GM12878 (cell line): Measurements from ENCODE around the gene PTPN14. TPM values are rescaled to one million over a fixed set of nuclear protein-coding genes. Genes with fewer than 3 reads are reported as not detected.

Experiments
- ATAC-seq: fragments of 200-7000 bp; cut with Tn5 transposase; 3 replicates; pipeline ENCODE4 v1.9.1; 2020; ENCODE audit warnings: mild to moderate bottlenecking, moderate library complexity
- BruUV-seq: library from RNA; stranded (reverse); fragments of 400-500 nt; replicated peaks from 2 replicates; lab custom pipeline; 2021; lab: Mats Ljungman, UMichigan
- CTCF ChIA-PET: fragments of 300-600 bp; sonication (Branson Sonifier 250); formaldehyde crosslinking; extraction: SDS; loops from one replicate; lab custom pipeline; 2021; ENCODE audit warnings: inconsistent platforms; lab: Yijun Ruan, JAX
- POLR2A ChIA-PET: fragments of 350-600 bp; formaldehyde crosslinking; extraction: SDS; loops from one replicate; lab custom pipeline; 2021; ENCODE audit warnings: inconsistent platforms; lab: Charles Lee
- RAD21 ChIA-PET: fragments of 300-600 bp; sonication (Branson Sonifier 250); formaldehyde crosslinking; loops from one replicate; lab custom pipeline; 2023; ENCODE audit warnings: antibody characterized with exemption; ENCODE audit not compliant: unreplicated experiment; lab: Charles Lee
- SMC1A ChIA-PET: fragments of 300-600 bp; sonication (Branson Sonifier 250); formaldehyde crosslinking; loops from one replicate; lab custom pipeline; 2023; ENCODE audit not compliant: unreplicated experiment, uncharacterized antibody; lab: Charles Lee
- DNase-seq: peaks from one replicate; pipeline ENCODE4 v3.0.0-alpha.2; 2011; ENCODE audit warnings: low read depth, low spot score
- FAIRE-seq: peaks from 3 replicates; lab custom pipeline; 2011; peaks lifted over from hg19 to GRCh38; lab: Jason Lieb, UNC
- H2AFZ ChIP-seq: 2 replicates; pipeline ENCODE4 v1.6.0; 2011; ENCODE audit warnings: low read depth, low read length, control low read depth; ENCODE audit not compliant: control insufficient read depth
- H3K27ac ChIP-seq: 2 replicates; pipeline ENCODE4 v1.5.1; 2011; ENCODE audit warnings: control low read depth; ENCODE audit not compliant: control insufficient read depth, insufficient read depth
- H3K27me3 ChIP-seq, 2 experiments: replicated peaks in 1 of 2; 2 replicates each; pipeline versions ENCODE4 v1.6.0 to v1.6.1; 2011; ENCODE audit warnings: low read length in 1 of 2; ENCODE audit not compliant: control insufficient read depth in 2 of 2, insufficient read depth in 2 of 2
- H3K36me3 ChIP-seq, 2 experiments: 2 replicates each; pipeline ENCODE4 v1.5.1; 2011; ENCODE audit warnings: low read length in 1 of 2; ENCODE audit not compliant: control insufficient read depth in 2 of 2, insufficient read depth in 2 of 2
- H3K4me1 ChIP-seq: 2 replicates; pipeline ENCODE4 v1.6.1; 2011; ENCODE audit warnings: mild to moderate bottlenecking, low read length, moderate library complexity, mixed read lengths; ENCODE audit not compliant: control insufficient read depth, insufficient read depth
- H3K4me2 ChIP-seq: 2 replicates; pipeline ENCODE4 v1.6.0; 2011; ENCODE audit warnings: control low read depth; ENCODE audit not compliant: control insufficient read depth, insufficient read depth
- H3K4me3 ChIP-seq: fragments of 200-600 bp; sonication (generic); 2 replicates; pipeline ENCODE4 v1.5.1; 2016
- H3K79me2 ChIP-seq: 2 replicates; pipeline ENCODE4 v1.6.0; 2011; ENCODE audit warnings: low read length; ENCODE audit not compliant: control insufficient read depth, insufficient read depth
- H3K9ac ChIP-seq: 2 replicates; pipeline ENCODE4 v1.8.0; 2011; ENCODE audit warnings: low read length, control low read depth, mixed read lengths; ENCODE audit not compliant: control insufficient read depth, insufficient read depth
- H3K9me3 ChIP-seq: replicated peaks from 3 replicates; pipeline ENCODE4 v1.5.1; 2011; ENCODE audit warnings: mild to moderate bottlenecking, low read length; ENCODE audit not compliant: control insufficient read depth, insufficient read depth
- H4K20me1 ChIP-seq: 2 replicates; pipeline ENCODE4 v1.6.0; 2011; ENCODE audit not compliant: control insufficient read depth, insufficient read depth
- BCL11A ChIP-seq: IDR thresholded peaks from 2 replicates; pipeline ENCODE4 v1.6.1; 2011; ENCODE audit warnings: low read depth, low read length
- CHD1 ChIP-seq: IDR thresholded peaks from 2 replicates; pipeline ENCODE4 v1.6.1; 2012; ENCODE audit warnings: low read depth, low read length, improper control_type of control experiment
- HDGF ChIP-seq: fragments of 450-650 bp; IDR thresholded peaks from 2 replicates; pipeline ENCODE4 v1.6.1; 2016; ENCODE audit warnings: antibody characterized with exemption
- PML ChIP-seq: IDR thresholded peaks from 2 replicates; pipeline ENCODE4 v1.6.1; 2012; ENCODE audit warnings: low read length, inconsistent platforms
- POLR2AphosphoS5 ChIP-seq: IDR thresholded peaks from 2 replicates; pipeline ENCODE4 v1.6.1; 2011; ENCODE audit warnings: mild to moderate bottlenecking, low read length, inconsistent platforms
- TARDBP ChIP-seq: IDR thresholded peaks from 2 replicates; pipeline ENCODE4 v1.6.1; 2016; ENCODE audit warnings: borderline replicate concordance
- WGBS: methylation state at CpG from one replicate; pipeline ENCODE4 v1.1.6; 2016; ENCODE audit warnings: low lambda C conversion rate; ENCODE audit not compliant: insufficient replicate concordance, insufficient coverage; ENCODE audit errors: missing lambda C conversion rate; 5-methylcytosine and 5-hydroxymethylcytosine counted together
- in situ Hi-C: fragments of 300-500 bp; cut with MboI; formaldehyde crosslinking; loops from 9 replicates; pipeline ENCODE4 v1.14.3; 2018; ENCODE audit warnings: mixed read lengths
- intact Hi-C: fragments of 100-400 bp; cut with micrococcal nuclease; formaldehyde crosslinking; loops from one replicate; pipeline ENCODE4 v1.14.2; 2022; ENCODE audit not compliant: unreplicated experiment
- polyA plus RNA-seq, 11 experiments: library from polyadenylated mRNA; depleted of rRNA in 4 of 11; unstranded in 6 of 11; stranded (reverse) in 5 of 11; fragments of >200 nt; fragmentation: Nextera tagmentation in 4 of 11; fragmentation: Illumina TruSeq in 1 of 11; extraction: Ambion mirVana in 4 of 11; extraction: Trizol in 1 of 11; gene quantifications; 1 replicate in 1 of 11; 2 replicates in 10 of 11; pipeline versions ENCODE4 v1.2.1 to v1.2.3, GENCODE V29; 2011 to 2016; ENCODE audit warnings: inconsistent platforms in 2 of 11, missing spikeins in 2 of 11, low read depth in 1 of 11
- total RNA-seq, 4 experiments: library from RNA; depleted of rRNA in 3 of 4; stranded (reverse); fragments of >200 nt in 3 of 4; fragmentation: Illumina TruSeq in 1 of 4; extraction: Trizol in 1 of 4; gene quantifications; 2 replicates each; pipeline versions ENCODE4 v1.2.1 to v1.2.3, GENCODE V29; 2013 to 2021
- TF ChIP-seq, protein P1 (sequence below): fragments of 450-650 bp; IDR thresholded peaks from 2 replicates; pipeline ENCODE4 v1.6.1; 2016; ENCODE audit warnings: mild to moderate bottlenecking
- TF ChIP-seq, protein P2 (sequence below): fragments of 450-650 bp; IDR thresholded peaks from 2 replicates; pipeline ENCODE4 v1.6.1; 2017; ENCODE audit warnings: mild to moderate bottlenecking, moderate library complexity

The PTPN14 gene
- total and polyA plus RNA-seq, 10 of the 15 experiments (the other 5 are each of a cell fraction or from before 2014, with no cell fraction given) = 0.05 to 5.1 (median 0.44) TPM

DNA sequence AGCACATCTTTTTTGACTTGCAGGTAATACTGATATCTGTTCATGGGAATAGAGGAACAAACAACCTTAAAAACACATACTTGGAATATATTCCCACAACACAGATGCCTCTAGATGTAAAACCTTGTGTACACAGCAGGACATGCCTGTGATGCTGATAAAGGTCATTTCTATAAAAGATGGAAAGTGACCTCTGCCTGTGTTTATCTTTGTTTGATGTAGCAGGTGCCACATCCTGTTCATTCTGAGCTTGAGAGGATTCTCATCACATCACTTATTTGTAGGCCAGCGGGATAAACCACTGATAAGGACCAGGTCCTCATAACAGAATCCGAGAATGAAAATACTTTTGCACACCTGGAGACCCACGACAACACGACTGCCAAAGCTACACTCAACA, 136.7 kb downstream of the PTPN14 start:
- ChIA-PET SMC1A (interaction anchor here (1.0 to 5.0 kb wide), 7 partner anchors 11 to 142 kb away, joined by 3 to 35 read pairs (median 5); no protein-coding TSS in a partner anchor), CTCF (interaction anchor here (1.1 to 1.2 kb wide), 2 partner anchors 13 to 123 kb away, joined by 3 to 5 read pairs; no protein-coding TSS in a partner anchor), POLR2A (interaction anchor here (1.0 to 2.7 kb wide), 2 partner anchors 10 to 53 kb away, joined by 3 to 9 read pairs; no protein-coding TSS in a partner anchor), RAD21 (interaction anchor here (1.3 to 2.3 kb wide), 3 partner anchors 10 to 137 kb away, joined by 4 to 13 read pairs (median 7); partner anchors contain the start of gene PTPN14)
- 15% methylated on average over 4 of the region's 4 CpGs for WGBS
- Histone ChIP-seq H2AFZ (no peak overlapping the region), H3K4me3 (no peak overlapping the region), H3K27me3 (no peaks in the 10 kb centered on the region), H3K79me2 (no peaks in the 10 kb centered on the region), H3K27ac (no peak overlapping the region), H4K20me1 (no peaks in the 10 kb centered on the region), H3K9me3 (no peaks in the 10 kb centered on the region), H3K36me3 (no peaks in the 10 kb centered on the region), H3K4me2 (no peak overlapping the region), H3K4me1 (no peaks in the 10 kb centered on the region), H3K9ac (no peak overlapping the region)
- in situ Hi-C loops = no loop called here
- ATAC-seq (peak; percentile 25), DNase-seq (no peak), FAIRE-seq (no peak)
- TF ChIP-seq, protein P1, sequence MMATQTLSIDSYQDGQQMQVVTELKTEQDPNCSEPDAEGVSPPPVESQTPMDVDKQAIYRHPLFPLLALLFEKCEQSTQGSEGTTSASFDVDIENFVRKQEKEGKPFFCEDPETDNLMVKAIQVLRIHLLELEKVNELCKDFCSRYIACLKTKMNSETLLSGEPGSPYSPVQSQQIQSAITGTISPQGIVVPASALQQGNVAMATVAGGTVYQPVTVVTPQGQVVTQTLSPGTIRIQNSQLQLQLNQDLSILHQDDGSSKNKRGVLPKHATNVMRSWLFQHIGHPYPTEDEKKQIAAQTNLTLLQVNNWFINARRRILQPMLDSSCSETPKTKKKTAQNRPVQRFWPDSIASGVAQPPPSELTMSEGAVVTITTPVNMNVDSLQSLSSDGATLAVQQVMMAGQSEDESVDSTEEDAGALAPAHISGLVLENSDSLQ = no peak
- TF ChIP-seq CHD1 (no peak), POLR2AphosphoS5 (no peak), TARDBP (no peak), HDGF (no peak), BCL11A (no peak), PML (no peak)
- TF ChIP-seq, protein P2, sequence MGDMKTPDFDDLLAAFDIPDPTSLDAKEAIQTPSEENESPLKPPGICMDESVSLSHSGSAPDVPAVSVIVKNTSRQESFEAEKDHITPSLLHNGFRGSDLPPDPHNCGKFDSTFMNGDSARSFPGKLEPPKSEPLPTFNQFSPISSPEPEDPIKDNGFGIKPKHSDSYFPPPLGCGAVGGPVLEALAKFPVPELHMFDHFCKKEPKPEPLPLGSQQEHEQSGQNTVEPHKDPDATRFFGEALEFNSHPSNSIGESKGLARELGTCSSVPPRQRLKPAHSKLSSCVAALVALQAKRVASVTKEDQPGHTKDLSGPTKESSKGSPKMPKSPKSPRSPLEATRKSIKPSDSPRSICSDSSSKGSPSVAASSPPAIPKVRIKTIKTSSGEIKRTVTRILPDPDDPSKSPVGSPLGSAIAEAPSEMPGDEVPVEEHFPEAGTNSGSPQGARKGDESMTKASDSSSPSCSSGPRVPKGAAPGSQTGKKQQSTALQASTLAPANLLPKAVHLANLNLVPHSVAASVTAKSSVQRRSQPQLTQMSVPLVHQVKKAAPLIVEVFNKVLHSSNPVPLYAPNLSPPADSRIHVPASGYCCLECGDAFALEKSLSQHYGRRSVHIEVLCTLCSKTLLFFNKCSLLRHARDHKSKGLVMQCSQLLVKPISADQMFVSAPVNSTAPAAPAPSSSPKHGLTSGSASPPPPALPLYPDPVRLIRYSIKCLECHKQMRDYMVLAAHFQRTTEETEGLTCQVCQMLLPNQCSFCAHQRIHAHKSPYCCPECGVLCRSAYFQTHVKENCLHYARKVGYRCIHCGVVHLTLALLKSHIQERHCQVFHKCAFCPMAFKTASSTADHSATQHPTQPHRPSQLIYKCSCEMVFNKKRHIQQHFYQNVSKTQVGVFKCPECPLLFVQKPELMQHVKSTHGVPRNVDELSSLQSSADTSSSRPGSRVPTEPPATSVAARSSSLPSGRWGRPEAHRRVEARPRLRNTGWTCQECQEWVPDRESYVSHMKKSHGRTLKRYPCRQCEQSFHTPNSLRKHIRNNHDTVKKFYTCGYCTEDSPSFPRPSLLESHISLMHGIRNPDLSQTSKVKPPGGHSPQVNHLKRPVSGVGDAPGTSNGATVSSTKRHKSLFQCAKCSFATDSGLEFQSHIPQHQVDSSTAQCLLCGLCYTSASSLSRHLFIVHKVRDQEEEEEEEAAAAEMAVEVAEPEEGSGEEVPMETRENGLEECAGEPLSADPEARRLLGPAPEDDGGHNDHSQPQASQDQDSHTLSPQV = no peak
- BruUV-seq = no TSS peak
- intact Hi-C loops = no loop called here
